SK-N-SH (cell line): ENCODE results near the gene HBP1. TPM values are rescaled to one million over a fixed set of nuclear protein-coding genes. Genes with fewer than 3 reads are reported as not detected.

Experiments
- CTCF ChIA-PET: fragments of 300-600, 350-600 bp; formaldehyde crosslinking; extraction: SDS; loops from one replicate; lab custom pipeline; 2021; lab: Yijun Ruan, JAX
- POLR2A ChIA-PET: fragments of 350-600 bp; sonication (Branson Sonifier 250); formaldehyde crosslinking; extraction: SDS; loops from one replicate; lab custom pipeline; 2020; ENCODE audit warnings: antibody characterized with exemption, inconsistent platforms; lab: Yijun Ruan, JAX
- DNase-seq: peaks from one replicate; pipeline ENCODE4 v3.0.0; 2012
- H2AFZ ChIP-seq: fragments of 200-600 bp; sonication (generic); 2 replicates; pipeline ENCODE4 v1.8.1; 2016; ENCODE audit warnings: antibody characterized with exemption, mild to moderate bottlenecking, low read depth
- H3F3A ChIP-seq: fragments of 200-600 bp; sonication (generic); replicated peaks from 2 replicates; pipeline ENCODE3; 2016; ENCODE audit warnings: antibody characterized with exemption, mild to moderate bottlenecking; ENCODE audit not compliant: insufficient read depth
- H3K27ac ChIP-seq, 2 experiments: fragments of 200-500 bp in 1 of 2; fragments of 200-600 bp in 1 of 2; sonication (Bioruptor generic) in 1 of 2; sonication (generic), shearing (Covaris generic) in 1 of 2; 2 replicates each; pipeline versions ENCODE4 v1.5.1 to v1.6.1; 2014 to 2016; ENCODE audit warnings: low read depth in 2 of 2, inconsistent platforms in 1 of 2, low read length in 1 of 2, mild to moderate bottlenecking in 1 of 2, mixed read lengths in 1 of 2
- H3K27me3 ChIP-seq: fragments of 200-600 bp; sonication (generic), shearing (Covaris generic); 2 replicates; pipeline ENCODE4 v1.6.1; 2016; ENCODE audit warnings: mixed run types; ENCODE audit not compliant: insufficient read depth
- H3K36me3 ChIP-seq, 2 experiments: fragments of 200-500 bp in 1 of 2; fragments of 200-600 bp in 1 of 2; sonication (Bioruptor generic) in 1 of 2; sonication (generic) in 1 of 2; replicated peaks in 1 of 2; 2 replicates each; pipeline versions ENCODE3 to v1.5.1; 2014 to 2016; ENCODE audit warnings: low read length in 1 of 2, mild to moderate bottlenecking in 1 of 2; ENCODE audit not compliant: insufficient read depth in 2 of 2, control insufficient read depth in 1 of 2
- H3K4me1 ChIP-seq, 2 experiments: fragments of 200-500 bp in 1 of 2; fragments of 200-600 bp in 1 of 2; sonication (Bioruptor generic) in 1 of 2; sonication (generic), shearing (Covaris generic) in 1 of 2; 2 replicates each; pipeline versions ENCODE4 v1.5.1 to v1.6.1; 2014 to 2016; ENCODE audit warnings: low read depth in 1 of 2, low read length in 1 of 2, mixed run types in 1 of 2; ENCODE audit not compliant: insufficient read depth in 2 of 2, control insufficient read depth in 1 of 2
- H3K4me2 ChIP-seq: fragments of 200-600 bp; sonication (generic), shearing (Covaris generic); 2 replicates; pipeline ENCODE4 v1.6.1; 2017; ENCODE audit warnings: mixed run types
- H3K4me3 ChIP-seq, 2 experiments: fragments of 200-500 bp in 1 of 2; fragments of 200-600 bp in 1 of 2; sonication (Bioruptor generic) in 1 of 2; sonication (generic), shearing (Covaris generic) in 1 of 2; 2 replicates each; pipeline versions ENCODE4 v1.5.1 to v1.8.1; 2014 to 2016; ENCODE audit warnings: low read depth in 2 of 2, inconsistent platforms in 1 of 2, low read length in 1 of 2, mild to moderate bottlenecking in 1 of 2, mixed read lengths in 1 of 2, moderate library complexity in 1 of 2
- H3K79me2 ChIP-seq: fragments of 200-600 bp; sonication (generic); 2 replicates; pipeline ENCODE4 v1.8.1; 2017; ENCODE audit warnings: mild to moderate bottlenecking; ENCODE audit not compliant: insufficient read depth
- H3K9ac ChIP-seq: fragments of 200-600 bp; sonication (generic); 2 replicates; pipeline ENCODE4 v1.6.1; 2017; ENCODE audit warnings: mixed run types
- H3K9me2 ChIP-seq: fragments of 200-600 bp; sonication (generic); 2 replicates; pipeline ENCODE4 v1.6.1; 2017; ENCODE audit warnings: mixed run types
- H3K9me3 ChIP-seq: fragments of 200-600 bp; sonication (generic); 2 replicates; pipeline ENCODE4 v1.6.1; 2017; ENCODE audit warnings: mixed run types, mild to moderate bottlenecking, moderate library complexity
- H4K20me1 ChIP-seq: fragments of 200-600 bp; sonication (generic); 2 replicates; pipeline ENCODE4 v1.6.1; 2017; ENCODE audit warnings: mild to moderate bottlenecking, mixed run types; ENCODE audit not compliant: insufficient read depth
- CHD2 ChIP-seq: fragments of 150-350 bp; IDR thresholded peaks from 2 replicates; pipeline ENCODE4 v1.6.1; 2018; ENCODE audit warnings: low read length; ENCODE audit not compliant: partially characterized antibody
- ELF1 ChIP-seq: IDR thresholded peaks from 2 replicates; pipeline ENCODE4 v1.4.0; 2012
- EP300 ChIP-seq, 2 experiments: IDR thresholded peaks; 2 replicates each; pipeline versions ENCODE4 v1.4.0 to v1.6.1; 2012; ENCODE audit warnings: borderline replicate concordance in 1 of 2, low read depth in 1 of 2, low read length in 1 of 2
- EZH2phosphoT487 ChIP-seq: fragments of 200-600 bp; sonication (generic); IDR thresholded peaks from 2 replicates; pipeline ENCODE4 v1.6.1; 2017; ENCODE audit warnings: low read depth, mixed run types, mild to moderate bottlenecking, antibody characterized with exemption, moderate library complexity, borderline replicate concordance
- FOSL2 ChIP-seq: IDR thresholded peaks from 2 replicates; pipeline ENCODE4 v1.4.0; 2012; ENCODE audit warnings: low read depth, mild to moderate bottlenecking, moderate library complexity, borderline replicate concordance
- FOXM1 ChIP-seq: IDR thresholded peaks from 2 replicates; pipeline ENCODE4 v1.4.0; 2012; ENCODE audit warnings: low read depth, mild to moderate bottlenecking
- GATA2 ChIP-seq: sonication (generic); formaldehyde crosslinking; IDR thresholded peaks from 2 replicates; pipeline ENCODE4 v1.5.0; 2020; ENCODE audit warnings: mild to moderate bottlenecking, missing genetic modification reagents
- MEF2A ChIP-seq: IDR thresholded peaks from 2 replicates; pipeline ENCODE4 v1.4.0; 2012; ENCODE audit warnings: low read depth, borderline replicate concordance
- MXI1 ChIP-seq: IDR thresholded peaks from 2 replicates; pipeline ENCODE4 v1.6.1; 2012; ENCODE audit warnings: mild to moderate bottlenecking, low read depth, low read length, improper control_type of control experiment
- NFIC ChIP-seq: IDR thresholded peaks from 2 replicates; pipeline ENCODE4 v1.4.0; 2012; ENCODE audit warnings: borderline replicate concordance
- POLR2AphosphoS5 ChIP-seq: IDR thresholded peaks from 2 replicates; pipeline ENCODE4 v1.6.1; 2012; ENCODE audit warnings: low read depth, low read length
- RAD21 ChIP-seq: IDR thresholded peaks from 2 replicates; pipeline ENCODE4 v1.6.1; 2012; ENCODE audit warnings: mild to moderate bottlenecking, low read length
- RCOR1 ChIP-seq: fragments of 150-350 bp; IDR thresholded peaks from 2 replicates; pipeline ENCODE4 v1.6.1; 2017; ENCODE audit warnings: antibody characterized with exemption, low read length
- RFX5 ChIP-seq: IDR thresholded peaks from 2 replicates; pipeline ENCODE4 v1.6.1; 2012; ENCODE audit warnings: mild to moderate bottlenecking, improper control_type of control experiment, low read length
- RXRA ChIP-seq: IDR thresholded peaks from 2 replicates; pipeline ENCODE4 v1.4.0; 2012; ENCODE audit warnings: low read depth, mild to moderate bottlenecking, borderline replicate concordance
- TAF1 ChIP-seq: IDR thresholded peaks from 2 replicates; pipeline ENCODE4 v1.6.1; 2012; ENCODE audit warnings: low read depth, mild to moderate bottlenecking, low read length, moderate library complexity, borderline replicate concordance
- TCF12 ChIP-seq: IDR thresholded peaks from 2 replicates; pipeline ENCODE4 v1.4.0; 2012
- TEAD4 ChIP-seq: IDR thresholded peaks from 2 replicates; pipeline ENCODE4 v1.4.0; 2012; ENCODE audit warnings: mild to moderate bottlenecking, borderline replicate concordance; ENCODE audit not compliant: insufficient read depth
- WGBS: methylation state at CpG from one replicate; pipeline ENCODE4 v1.1.6; 2017; ENCODE audit warnings: low lambda C conversion rate; 5-methylcytosine and 5-hydroxymethylcytosine counted together
- polyA plus RNA-seq, 3 experiments: library from polyadenylated mRNA; depleted of rRNA; stranded (reverse); fragments of >200 nt; gene quantifications; 2 replicates each; pipeline ENCODE4 v1.2.3, GENCODE V29; 2012
- TF ChIP-seq, protein P1 (sequence below): fragments of 150-350 bp; IDR thresholded peaks from 2 replicates; pipeline ENCODE4 v1.6.1; 2017; ENCODE audit warnings: antibody characterized with exemption, low read length, low read depth, borderline replicate concordance
- TF ChIP-seq, protein P2 (sequence below): IDR thresholded peaks from 2 replicates; pipeline ENCODE4 v1.4.0; 2012; ENCODE audit warnings: low read depth, borderline replicate concordance
- TF ChIP-seq, protein P3 (sequence below): IDR thresholded peaks from 2 replicates; pipeline ENCODE4 v1.4.0; 2012; ENCODE audit warnings: low read depth
- TF ChIP-seq, protein P4 (sequence below): fragments of 200-600 bp; sonication (generic); IDR thresholded peaks from 2 replicates; pipeline ENCODE4 v1.6.1; 2017; ENCODE audit warnings: antibody characterized with exemption, mild to moderate bottlenecking, moderate library complexity
- TF ChIP-seq, protein P5 (sequence below): IDR thresholded peaks from 2 replicates; pipeline ENCODE4; 2012

The HBP1 gene
- polyA plus RNA-seq, 1 of the 3 experiments (the other 2 are of a cell fraction): 27.2 TPM

DNA sequence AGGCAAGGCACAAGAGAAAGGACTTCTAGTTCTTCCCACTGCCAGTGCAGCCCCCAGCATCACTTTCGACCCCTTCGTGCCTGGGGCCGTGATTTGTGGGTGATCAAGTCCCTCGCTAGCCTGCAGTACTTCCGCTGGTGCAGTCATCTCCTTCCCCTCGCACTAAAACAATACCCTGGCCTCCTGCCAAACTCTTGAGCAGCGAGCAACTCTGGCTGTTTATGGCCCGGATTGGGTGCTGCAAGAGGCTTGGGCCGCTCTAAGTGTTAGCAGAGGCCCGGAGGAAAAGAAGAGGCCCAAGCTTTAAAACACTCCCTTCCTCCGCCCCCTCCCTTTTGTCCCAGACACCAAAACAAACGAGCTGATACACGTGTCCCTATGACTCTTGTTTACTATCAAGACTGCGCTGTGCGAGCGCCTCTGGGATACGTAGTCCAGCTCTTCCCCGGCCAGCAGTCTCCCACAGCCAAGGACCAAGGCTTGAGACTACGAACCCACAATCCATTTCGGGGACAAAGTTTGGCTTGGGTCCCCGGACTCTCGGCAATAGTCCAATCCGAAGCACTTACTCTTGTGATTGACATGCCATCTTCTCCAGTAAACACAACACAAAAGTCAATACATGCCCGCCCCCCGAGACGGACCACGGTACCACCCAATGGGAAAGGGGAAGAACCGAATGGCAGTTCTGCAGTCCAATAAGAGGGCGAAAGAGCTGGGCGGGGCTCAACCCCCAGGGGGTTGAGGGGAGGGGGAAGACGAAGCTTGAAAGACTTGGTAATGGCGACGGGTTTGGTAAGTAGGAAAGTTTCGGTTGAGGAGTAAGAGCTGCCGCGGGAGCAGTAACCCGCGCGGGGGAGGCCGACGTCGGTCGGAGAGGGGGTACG is at the start of gene HBP1 (continued):
- TF ChIP-seq, protein P1, sequence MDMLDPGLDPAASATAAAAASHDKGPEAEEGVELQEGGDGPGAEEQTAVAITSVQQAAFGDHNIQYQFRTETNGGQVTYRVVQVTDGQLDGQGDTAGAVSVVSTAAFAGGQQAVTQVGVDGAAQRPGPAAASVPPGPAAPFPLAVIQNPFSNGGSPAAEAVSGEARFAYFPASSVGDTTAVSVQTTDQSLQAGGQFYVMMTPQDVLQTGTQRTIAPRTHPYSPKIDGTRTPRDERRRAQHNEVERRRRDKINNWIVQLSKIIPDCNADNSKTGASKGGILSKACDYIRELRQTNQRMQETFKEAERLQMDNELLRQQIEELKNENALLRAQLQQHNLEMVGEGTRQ: no peak
- no peak; the same call in 1 of the 2 replicates for TF ChIP-seq ELF1
- TF ChIP-seq, protein P2, sequence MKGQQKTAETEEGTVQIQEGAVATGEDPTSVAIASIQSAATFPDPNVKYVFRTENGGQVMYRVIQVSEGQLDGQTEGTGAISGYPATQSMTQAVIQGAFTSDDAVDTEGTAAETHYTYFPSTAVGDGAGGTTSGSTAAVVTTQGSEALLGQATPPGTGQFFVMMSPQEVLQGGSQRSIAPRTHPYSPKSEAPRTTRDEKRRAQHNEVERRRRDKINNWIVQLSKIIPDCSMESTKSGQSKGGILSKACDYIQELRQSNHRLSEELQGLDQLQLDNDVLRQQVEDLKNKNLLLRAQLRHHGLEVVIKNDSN: peak; percentile 67; the same call in 1 of the 2 replicates
- peak; percentile 99 for TF ChIP-seq MXI1
- no peak for TF ChIP-seq FOXM1
- TF ChIP-seq POLR2AphosphoS5: peak; percentile 69
- no peak for TF ChIP-seq EZH2phosphoT487
- TF ChIP-seq MEF2A: no peak
- TF ChIP-seq, protein P3, sequence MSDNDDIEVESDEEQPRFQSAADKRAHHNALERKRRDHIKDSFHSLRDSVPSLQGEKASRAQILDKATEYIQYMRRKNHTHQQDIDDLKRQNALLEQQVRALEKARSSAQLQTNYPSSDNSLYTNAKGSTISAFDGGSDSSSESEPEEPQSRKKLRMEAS: peak; percentile 100
- 0 out of 2 replicates have a peak, but pooled peaks have one; percentile 2 for TF ChIP-seq TCF12
- TF ChIP-seq, protein P4, sequence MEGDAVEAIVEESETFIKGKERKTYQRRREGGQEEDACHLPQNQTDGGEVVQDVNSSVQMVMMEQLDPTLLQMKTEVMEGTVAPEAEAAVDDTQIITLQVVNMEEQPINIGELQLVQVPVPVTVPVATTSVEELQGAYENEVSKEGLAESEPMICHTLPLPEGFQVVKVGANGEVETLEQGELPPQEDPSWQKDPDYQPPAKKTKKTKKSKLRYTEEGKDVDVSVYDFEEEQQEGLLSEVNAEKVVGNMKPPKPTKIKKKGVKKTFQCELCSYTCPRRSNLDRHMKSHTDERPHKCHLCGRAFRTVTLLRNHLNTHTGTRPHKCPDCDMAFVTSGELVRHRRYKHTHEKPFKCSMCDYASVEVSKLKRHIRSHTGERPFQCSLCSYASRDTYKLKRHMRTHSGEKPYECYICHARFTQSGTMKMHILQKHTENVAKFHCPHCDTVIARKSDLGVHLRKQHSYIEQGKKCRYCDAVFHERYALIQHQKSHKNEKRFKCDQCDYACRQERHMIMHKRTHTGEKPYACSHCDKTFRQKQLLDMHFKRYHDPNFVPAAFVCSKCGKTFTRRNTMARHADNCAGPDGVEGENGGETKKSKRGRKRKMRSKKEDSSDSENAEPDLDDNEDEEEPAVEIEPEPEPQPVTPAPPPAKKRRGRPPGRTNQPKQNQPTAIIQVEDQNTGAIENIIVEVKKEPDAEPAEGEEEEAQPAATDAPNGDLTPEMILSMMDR: no peak
- no peak for TF ChIP-seq TEAD4
- TF ChIP-seq TAF1: peak; percentile 75
- no peak for TF ChIP-seq RXRA

DNA sequence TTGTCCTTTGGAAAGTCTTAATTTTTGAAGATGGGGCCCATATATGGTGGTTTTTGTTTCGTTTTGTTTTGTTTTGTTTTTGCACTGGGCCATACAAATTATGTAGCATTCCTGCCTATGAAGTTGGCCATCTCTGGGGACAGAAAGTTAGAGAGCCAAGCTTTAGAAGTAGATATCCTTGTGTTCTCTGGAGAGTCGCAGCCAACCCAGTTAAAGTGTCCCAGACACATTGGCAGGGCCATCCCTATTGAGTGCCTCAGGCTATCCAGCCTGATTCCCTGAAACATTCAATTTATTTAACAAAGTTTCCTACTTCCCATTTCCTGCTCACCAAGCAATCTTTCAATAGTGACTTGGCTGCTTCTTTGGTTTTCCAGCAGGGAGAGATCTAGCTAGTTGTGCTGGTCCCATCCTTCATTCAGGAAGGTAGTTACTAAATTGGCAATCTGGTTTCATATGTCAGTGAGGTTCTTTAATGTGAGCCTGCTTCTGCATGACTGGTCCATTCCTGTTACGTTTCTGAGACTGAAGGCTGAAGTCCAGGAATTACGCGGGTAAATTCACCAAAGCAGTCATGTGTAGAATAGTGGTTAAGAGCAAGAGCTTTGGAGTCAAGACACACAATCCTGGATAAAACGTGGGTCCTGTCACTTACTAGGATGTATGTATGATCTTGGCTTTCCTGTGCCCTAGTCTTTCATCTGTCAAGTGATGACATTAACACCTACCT is 49.3 kb upstream of the HBP1 start:
- ChIA-PET CTCF (no interaction called here), POLR2A (no interaction called here)
- Histone ChIP-seq H3K27ac (no peak overlapping the region), H3K36me3 (no peaks in the 10 kb centered on the region), H3K4me2 (no peak overlapping the region), H3K9ac (no peak overlapping the region), H2AFZ (no peak overlapping the region), H4K20me1 (no peaks in the 10 kb centered on the region), H3K9me2 (no peaks in the 10 kb centered on the region), H3K27me3 (no peaks in the 10 kb centered on the region), H3F3A (no peaks in the 10 kb centered on the region), H3K79me2 (no peaks in the 10 kb centered on the region), H3K4me1 (peaks cover 5 to 12% of the 10 kb centered on the region in 2 experiments; a peak in 3 of 4 replicates), H3K4me3 (no peak overlapping the region), H3K9me3 (no peaks in the 10 kb centered on the region)
- WGBS: 90% methylated on average over 6 of the region's 6 CpGs
- DNase-seq: no peak
- TF ChIP-seq RFX5: no peak
- no peak for TF ChIP-seq CHD2
- TF ChIP-seq, protein P1: no peak
- no peak for TF ChIP-seq FOSL2
- TF ChIP-seq TAF1: no peak
- TF ChIP-seq ELF1: no peak
- TF ChIP-seq GATA2 (CRISPR knock-in tag): no peak
- TF ChIP-seq, protein P5, sequence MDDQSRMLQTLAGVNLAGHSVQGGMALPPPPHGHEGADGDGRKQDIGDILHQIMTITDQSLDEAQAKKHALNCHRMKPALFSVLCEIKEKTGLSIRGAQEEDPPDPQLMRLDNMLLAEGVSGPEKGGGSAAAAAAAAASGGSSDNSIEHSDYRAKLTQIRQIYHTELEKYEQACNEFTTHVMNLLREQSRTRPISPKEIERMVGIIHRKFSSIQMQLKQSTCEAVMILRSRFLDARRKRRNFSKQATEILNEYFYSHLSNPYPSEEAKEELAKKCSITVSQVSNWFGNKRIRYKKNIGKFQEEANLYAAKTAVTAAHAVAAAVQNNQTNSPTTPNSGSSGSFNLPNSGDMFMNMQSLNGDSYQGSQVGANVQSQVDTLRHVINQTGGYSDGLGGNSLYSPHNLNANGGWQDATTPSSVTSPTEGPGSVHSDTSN: no peak
- no peak for TF ChIP-seq EP300 (IDR thresholded peaks at IDR 0.05; ENCODE audit: borderline replicate concordance in 1 of 2, low read depth in 1 of 2, low read length in 1 of 2)
- no peak for TF ChIP-seq RCOR1
- TF ChIP-seq, protein P2: no peak
- TF ChIP-seq NFIC: no peak
- no peak for TF ChIP-seq RAD21
- TF ChIP-seq TEAD4: no peak
